ENCODE data around the gene ITPR1.

ITPR1 gene

GRCh38 chr3:4776980-4777581 is 283.9 kb downstream of the ITPR1 start:
- DNase-seq (ENCODE audit: low read depth in 2 of 2): no peak

GRCh38 chr3:4778119-4778518 is 285.0 kb downstream of the ITPR1 start:
- DNase-seq (ENCODE audit: low read depth in 2 of 2): no peak

- no peak for DNase-seq (ENCODE audit: low read depth in 2 of 2)
These were observed 285.6 kb downstream of the ITPR1 start for GRCh38 chr3:4778740-4779139.

- DNase-seq (ENCODE audit: low read depth in 2 of 2): no peak
These were observed 287.4 kb downstream of the ITPR1 start for GRCh38 chr3:4780545-4780957.

- no peak for DNase-seq (ENCODE audit: low read depth in 2 of 2)
These were observed 288.9 kb downstream of the ITPR1 start for GRCh38 chr3:4782095-4782494.

GRCh38 chr3:4785551-4785950 is 292.4 kb downstream of the ITPR1 start:
- no peak for DNase-seq (ENCODE audit: low read depth in 2 of 2)

- DNase-seq (ENCODE audit: low read depth in 2 of 2): no peak
These were observed 293.3 kb downstream of the ITPR1 start for GRCh38 chr3:4786431-4786830.

GRCh38 chr3:4791358-4791757 is 298.2 kb downstream of the ITPR1 start:
- no peak for DNase-seq (ENCODE audit: low read depth in 2 of 2)

GRCh38 chr3:4793311-4793710 is 300.2 kb downstream of the ITPR1 start:
- DNase-seq (ENCODE audit: low read depth in 2 of 2): no peak

GRCh38 chr3:4794331-4794730 is 301.2 kb downstream of the ITPR1 start:
- no peak for DNase-seq (ENCODE audit: low read depth in 2 of 2)

- no peak for DNase-seq (ENCODE audit: low read depth in 2 of 2)
These were observed 301.6 kb downstream of the ITPR1 start for GRCh38 chr3:4794798-4795197.

GRCh38 chr3:4795905-4796304 is 302.8 kb downstream of the ITPR1 start:
- DNase-seq (ENCODE audit: low read depth in 2 of 2): no peak

GRCh38 chr3:4797201-4797705 is 304.1 kb downstream of the ITPR1 start:
- no peak for DNase-seq (ENCODE audit: low read depth in 2 of 2)

GRCh38 chr3:4799266-4800256 is 306.4 kb downstream of the ITPR1 start:
- DNase-seq (ENCODE audit: low read depth in 2 of 2): no peak

- DNase-seq (ENCODE audit: low read depth in 2 of 2): no peak
These were observed 307.4 kb downstream of the ITPR1 start for GRCh38 chr3:4800595-4800994.

- DNase-seq (ENCODE audit: low read depth in 2 of 2): no peak
These were observed 308.7 kb downstream of the ITPR1 start for GRCh38 chr3:4801892-4802291.

GRCh38 chr3:4802903-4803302 is 309.8 kb downstream of the ITPR1 start:
- no peak for DNase-seq (ENCODE audit: low read depth in 2 of 2)

GRCh38 chr3:4804161-4805058 is 311.3 kb downstream of the ITPR1 start:
- DNase-seq (ENCODE audit: low read depth in 2 of 2): no peak

GRCh38 chr3:4805662-4806061 is 312.5 kb downstream of the ITPR1 start:
- DNase-seq (ENCODE audit: low read depth in 2 of 2): peak in 1 of 2 donors; percentile 47

GRCh38 chr3:4806535-4807108 is 313.5 kb downstream of the ITPR1 start:
- DNase-seq (ENCODE audit: low read depth in 2 of 2): no peak
